HUES48 (cell line): ENCODE measurements around the gene FANCL.
A peak's percentile ranks its signal among the peaks of the same experiment; 100 is the strongest.
"Not testable (repeated sequence)": the region's sequence is repeated elsewhere in the genome, so short reads cannot be mapped to it uniquely, and the experiment has no call there.

Experiments
- H3K27ac ChIP-seq: one replicate; pipeline ENCODE4 v1.7.0; 2013; ENCODE audit warnings: low read depth, low read length, inconsistent platforms
- H3K27me3 ChIP-seq: 2 replicates; pipeline ENCODE4 v1.6.1; 2013; ENCODE audit warnings: mild to moderate bottlenecking, low read length; ENCODE audit not compliant: control insufficient read depth, insufficient read depth
- H3K36me3 ChIP-seq: 2 replicates; pipeline ENCODE4 v1.6.1; 2013; ENCODE audit warnings: low read length; ENCODE audit not compliant: control insufficient read depth, insufficient read depth
- H3K4me1 ChIP-seq: 2 replicates; pipeline ENCODE4 v1.6.1; 2013; ENCODE audit warnings: mild to moderate bottlenecking, low read length; ENCODE audit not compliant: control insufficient read depth, insufficient read depth
- H3K4me3 ChIP-seq: 2 replicates; pipeline ENCODE4 v1.5.1; 2013; ENCODE audit warnings: mild to moderate bottlenecking, low read depth, low read length
- H3K9ac ChIP-seq: 2 replicates; pipeline ENCODE4 v1.6.1; 2013; ENCODE audit warnings: mild to moderate bottlenecking, low read depth, low read length, moderate library complexity
- H3K9me3 ChIP-seq: 2 replicates; pipeline ENCODE4 v1.6.1; 2013; ENCODE audit warnings: low read length; ENCODE audit not compliant: control insufficient read depth, insufficient read depth

The FANCL gene

DNA sequence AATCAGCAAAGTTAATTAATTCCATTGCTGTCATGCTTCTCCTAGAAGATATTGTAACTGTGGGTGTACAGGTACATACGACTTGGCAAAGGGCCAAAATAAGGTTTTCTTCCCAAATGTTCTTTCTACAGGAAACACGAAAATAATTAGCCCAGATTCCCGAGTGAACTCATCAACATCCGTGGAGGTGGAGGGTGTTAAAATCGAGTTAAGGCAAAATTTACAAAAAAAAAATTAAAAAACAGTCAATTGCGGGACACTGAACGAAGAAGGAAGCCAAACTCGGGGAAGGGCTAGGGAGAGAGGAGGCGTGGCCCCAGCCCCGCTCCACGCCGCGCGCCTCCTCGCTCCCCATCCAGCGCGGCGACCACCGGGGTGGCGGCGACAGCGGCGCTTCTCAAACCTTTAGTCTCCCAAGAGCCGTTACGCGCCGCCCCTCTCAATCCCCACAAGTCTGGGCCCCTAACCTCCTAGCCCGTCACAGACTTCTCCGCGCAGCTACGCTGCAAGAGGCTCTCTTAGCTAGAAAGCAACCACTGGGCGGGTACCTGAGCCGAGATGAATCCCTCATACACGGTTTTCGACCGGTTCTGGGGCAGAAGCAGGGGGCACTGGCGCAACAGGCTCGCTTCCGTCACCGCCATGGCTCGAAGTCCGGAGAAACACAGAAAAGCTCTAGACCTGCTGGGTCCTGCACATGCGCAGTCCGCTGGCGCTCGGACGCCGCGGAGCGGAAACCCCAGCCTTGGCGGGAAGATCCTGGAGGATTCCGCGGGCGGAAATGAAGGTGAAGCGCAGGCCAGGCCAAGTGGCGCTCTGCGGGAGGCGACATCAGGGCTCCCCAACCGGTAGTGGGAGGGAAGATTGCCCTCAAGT lies at the start of gene FANCL:
Gene FANCL, minus strand, starts transcription at position 656 of the 876 bp plus-strand sequence. Its CDS starts 12 bp downstream, at position 644.
- no peaks in the 10 kb centered on the region for H3K9me3 ChIP-seq
- H3K9ac ChIP-seq, result peak within 1 kb of the TSS; percentile 91
- H3K4me1 ChIP-seq, result peaks cover 54% of the 10 kb centered on the region
- no peaks in the 10 kb centered on the region for H3K27me3 ChIP-seq
- H3K27ac ChIP-seq, result peak within 1 kb of the TSS; percentile 98
- no peaks in the 10 kb centered on the region for H3K36me3 ChIP-seq
- peak within 1 kb of the TSS; percentile 87 for H3K4me3 ChIP-seq

DNA sequence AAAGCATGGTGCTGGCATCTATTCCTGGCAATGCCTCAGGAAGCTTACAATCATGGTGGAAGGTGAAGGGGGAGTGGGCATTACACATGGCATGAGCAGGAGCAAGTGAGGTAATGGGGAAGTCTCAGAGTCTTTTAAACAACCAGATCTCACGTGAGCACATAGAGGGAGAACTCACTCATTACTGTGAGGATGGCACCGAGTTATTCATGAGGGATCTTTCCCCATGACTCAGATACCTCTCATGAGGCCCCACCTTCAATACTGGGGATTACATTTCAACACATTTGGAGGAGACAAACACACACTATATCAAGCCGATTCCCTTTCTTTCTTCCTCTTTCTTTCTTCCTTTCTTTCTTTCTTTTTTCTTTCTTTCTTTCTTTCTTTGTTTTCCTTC lies 47.9 kb upstream of the FANCL start:
- Histone ChIP-seq H3K4me1 (no peaks in the 10 kb centered on the region), H3K36me3 (no peaks in the 10 kb centered on the region), H3K9me3 (no peaks in the 10 kb centered on the region), H3K9ac (no peak overlapping the region), H3K4me3 (no peak overlapping the region), H3K27ac (no peak overlapping the region), H3K27me3 (no peaks in the 10 kb centered on the region)

DNA sequence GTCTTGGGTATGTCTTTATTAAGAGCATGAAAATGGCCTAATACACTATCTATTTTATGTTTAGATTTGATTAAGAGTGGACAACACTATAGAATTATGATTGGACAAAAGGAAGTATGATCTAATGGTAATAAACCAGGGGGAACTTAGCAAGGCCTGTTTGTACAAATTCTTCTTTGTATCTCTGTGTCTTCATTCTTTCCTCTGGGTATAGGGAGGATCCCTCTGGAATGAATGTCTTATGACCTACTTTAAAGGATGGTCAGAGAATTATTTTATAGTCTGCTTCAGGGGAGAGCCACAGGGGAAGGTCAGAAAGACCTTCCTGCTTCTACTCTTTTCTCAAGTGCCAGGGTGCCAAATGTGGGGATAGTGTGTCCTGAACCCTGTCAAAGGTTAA lies 42.8 kb upstream of the FANCL start:
- Histone ChIP-seq H3K4me1 (no peaks in the 10 kb centered on the region), H3K27me3 (no peaks in the 10 kb centered on the region), H3K27ac (no peak overlapping the region), H3K9ac (no peak overlapping the region), H3K4me3 (no peak overlapping the region), H3K9me3 (no peaks in the 10 kb centered on the region), H3K36me3 (no peaks in the 10 kb centered on the region)

DNA sequence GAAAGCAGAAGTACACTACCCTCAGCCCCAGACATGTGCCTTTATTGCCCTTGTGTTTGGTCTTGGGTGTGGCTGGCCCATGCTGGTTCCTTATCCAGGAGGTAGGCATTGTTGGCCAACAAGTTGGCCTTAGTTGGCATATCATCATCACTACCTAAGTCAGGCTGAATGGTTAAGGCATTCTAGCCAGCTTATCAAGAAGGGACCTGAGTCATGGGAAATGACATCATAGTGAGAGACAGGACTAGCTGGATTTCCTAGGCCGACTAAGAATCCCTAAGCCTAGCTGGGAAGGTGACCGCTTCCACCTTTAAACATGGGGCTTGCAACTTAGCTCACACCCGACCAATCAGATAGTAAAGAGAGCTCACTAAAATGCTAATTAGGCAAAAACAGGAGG lies 34.0 kb upstream of the FANCL start:
- H3K36me3 ChIP-seq, H3K27me3 ChIP-seq, H3K4me1 ChIP-seq, H3K9ac ChIP-seq, H3K4me3 ChIP-seq, H3K9me3 ChIP-seq, H3K27ac ChIP-seq: not testable (repeated sequence)

DNA sequence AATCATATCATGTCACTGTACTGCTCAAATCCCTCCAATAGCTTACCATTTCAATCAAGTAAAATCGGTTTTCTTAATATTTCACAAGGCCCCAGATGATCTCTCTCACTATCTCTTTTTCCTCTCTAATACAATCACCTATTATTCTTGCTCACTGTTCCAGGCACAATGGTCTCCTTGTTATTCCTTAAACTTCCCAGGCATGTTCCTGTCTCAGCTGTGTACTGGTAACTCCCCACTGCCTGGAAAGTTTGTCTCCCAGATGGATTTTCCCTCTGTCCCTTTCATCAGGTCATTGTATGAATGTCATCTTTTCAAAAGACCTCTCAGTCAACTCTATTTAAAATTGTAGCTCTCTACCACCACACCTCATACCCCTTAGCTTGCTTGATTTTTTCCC lies 30.7 kb upstream of the FANCL start:
- Histone ChIP-seq H3K27ac (no peak overlapping the region), H3K9ac (no peak overlapping the region), H3K27me3 (no peaks in the 10 kb centered on the region), H3K4me1 (no peaks in the 10 kb centered on the region), H3K36me3 (no peaks in the 10 kb centered on the region), H3K9me3 (no peaks in the 10 kb centered on the region), H3K4me3 (no peak overlapping the region)

DNA sequence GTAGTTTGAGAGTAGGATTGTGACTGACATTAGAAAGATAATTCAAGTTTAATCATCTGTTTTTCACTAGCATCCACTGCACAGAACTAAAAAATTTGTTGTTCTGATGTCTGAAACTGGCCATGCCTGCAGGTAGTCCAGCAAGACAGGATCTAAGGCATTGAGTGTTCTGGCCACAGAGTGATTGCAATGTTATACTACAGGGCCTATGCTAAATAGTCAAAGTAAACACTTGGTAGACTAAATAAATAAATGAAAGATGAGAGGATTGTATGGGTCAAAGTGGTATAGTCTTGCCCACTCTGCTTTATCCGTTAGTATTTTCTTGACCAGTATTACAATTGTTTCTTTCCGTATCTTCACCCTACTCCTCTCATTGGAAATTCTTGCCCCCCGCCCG lies 27.6 kb upstream of the FANCL start:
- no peak overlapping the region for H3K9ac ChIP-seq
- H3K27ac ChIP-seq, result no peak overlapping the region
- no peak overlapping the region for H3K4me3 ChIP-seq

DNA sequence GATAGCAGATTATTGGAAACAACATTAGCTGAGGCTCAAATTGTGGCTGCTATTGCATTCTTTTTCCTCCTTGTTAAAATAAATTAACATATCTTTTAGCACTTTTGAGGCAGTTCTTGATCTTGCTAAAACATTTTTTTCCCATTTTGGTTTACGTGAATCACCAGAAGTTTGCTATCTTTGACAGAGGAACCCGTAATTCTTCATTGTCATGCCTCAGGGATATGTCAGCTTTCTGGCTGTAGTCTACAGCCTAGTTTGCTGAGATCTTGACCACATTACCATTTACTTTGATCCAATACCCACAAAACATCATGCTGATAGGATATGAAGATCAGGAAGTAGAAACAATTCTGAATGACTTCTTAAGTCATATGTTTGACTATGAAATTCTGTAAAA lies 25.1 kb upstream of the FANCL start:
- Histone ChIP-seq H3K9ac (no peak overlapping the region), H3K9me3 (no peaks in the 10 kb centered on the region), H3K4me1 (no peaks in the 10 kb centered on the region), H3K27me3 (no peaks in the 10 kb centered on the region), H3K36me3 (no peaks in the 10 kb centered on the region), H3K27ac (no peak overlapping the region), H3K4me3 (no peak overlapping the region)

More for the DNA sequence above, 27.6 kb upstream of the FANCL start:
- no peaks in the 10 kb centered on the region for H3K36me3 ChIP-seq
- no peaks in the 10 kb centered on the region for H3K9me3 ChIP-seq
- H3K4me1 ChIP-seq, result no peaks in the 10 kb centered on the region
- H3K27me3 ChIP-seq, result no peaks in the 10 kb centered on the region

DNA sequence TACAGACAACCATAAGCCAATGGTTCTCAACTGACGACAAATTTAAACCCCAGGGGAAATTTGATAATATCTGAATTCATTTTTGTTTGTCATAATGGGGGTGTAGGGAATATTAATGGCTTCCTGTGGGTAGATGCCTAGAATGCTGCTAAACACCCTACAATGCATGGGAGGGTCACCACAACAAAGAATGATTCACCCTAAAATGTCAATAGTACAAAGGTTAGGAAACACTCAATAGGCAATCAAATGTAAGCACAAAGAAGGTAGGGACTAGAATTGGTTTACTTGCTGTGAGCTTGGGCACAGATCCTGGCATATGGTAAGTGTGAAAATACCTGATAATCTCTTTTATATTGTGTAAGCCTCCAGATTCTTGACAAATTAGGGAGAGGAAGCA lies 20.1 kb upstream of the FANCL start:
- Histone ChIP-seq H3K4me3 (no peak overlapping the region), H3K4me1 (no peaks in the 10 kb centered on the region), H3K9ac (no peak overlapping the region), H3K9me3 (no peaks in the 10 kb centered on the region), H3K27me3 (no peaks in the 10 kb centered on the region), H3K36me3 (no peaks in the 10 kb centered on the region), H3K27ac (no peak overlapping the region)

DNA sequence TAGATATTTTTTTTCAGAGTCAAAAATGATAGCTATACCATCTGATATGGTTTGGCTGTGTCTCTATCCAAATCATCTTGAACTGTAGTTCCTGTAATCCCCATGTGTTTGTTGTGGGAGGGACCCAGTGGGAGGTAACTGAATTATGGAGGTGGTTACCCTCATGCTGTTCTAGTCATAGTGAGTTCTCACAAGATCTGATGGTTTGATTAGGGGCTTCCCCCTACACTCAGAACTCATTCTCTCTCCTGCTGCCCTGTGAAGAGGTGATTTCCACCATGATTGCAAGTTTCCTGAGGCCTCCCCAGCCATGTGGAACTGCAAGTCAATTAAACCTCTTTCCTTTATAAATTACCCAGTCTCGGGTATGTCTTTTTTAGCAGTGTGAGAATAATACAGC lies 17.3 kb upstream of the FANCL start:
- H3K36me3 ChIP-seq, H3K9ac ChIP-seq, H3K9me3 ChIP-seq, H3K27me3 ChIP-seq, H3K4me1 ChIP-seq, H3K27ac ChIP-seq, H3K4me3 ChIP-seq: not testable (repeated sequence)

DNA sequence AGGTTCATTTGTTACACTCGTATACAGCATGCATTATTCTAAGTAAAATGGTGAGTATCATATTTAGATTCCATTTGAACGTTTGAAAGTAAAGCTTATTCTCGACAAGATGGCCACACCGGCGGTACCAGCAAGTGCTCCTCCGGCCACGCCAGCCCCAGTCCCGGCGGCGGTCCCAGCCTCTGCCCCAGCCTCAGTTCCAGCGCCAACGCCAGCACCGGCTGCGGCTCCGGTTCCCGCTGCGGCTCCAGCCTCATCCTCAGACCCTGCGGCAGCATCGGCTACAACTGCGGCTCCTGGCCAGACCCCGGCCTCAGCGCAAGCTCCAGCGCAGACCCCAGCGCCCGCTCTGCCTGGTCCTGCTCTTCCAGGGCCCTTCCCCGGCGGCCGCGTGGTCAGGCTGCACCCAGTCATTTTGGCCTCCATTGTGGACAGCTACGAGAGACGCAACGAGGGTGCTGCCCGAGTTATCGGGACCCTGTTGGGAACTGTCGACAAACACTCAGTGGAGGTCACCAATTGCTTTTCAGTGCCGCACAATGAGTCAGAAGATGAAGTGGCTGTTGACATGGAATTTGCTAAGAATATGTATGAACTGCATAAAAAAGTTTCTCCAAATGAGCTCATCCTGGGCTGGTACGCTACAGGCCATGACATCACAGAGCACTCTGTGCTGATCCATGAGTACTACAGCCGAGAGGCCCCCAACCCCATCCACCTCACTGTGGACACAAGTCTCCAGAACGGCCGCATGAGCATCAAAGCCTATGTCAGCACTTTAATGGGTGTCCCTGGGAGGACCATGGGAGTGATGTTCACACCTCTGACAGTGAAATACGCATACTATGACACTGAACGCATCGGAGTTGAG lies 10.4 kb upstream of the FANCL start:
- not testable (repeated sequence) for H3K36me3 ChIP-seq, H3K4me1 ChIP-seq, H3K9me3 ChIP-seq, H3K27ac ChIP-seq, H3K27me3 ChIP-seq, H3K9ac ChIP-seq, H3K4me3 ChIP-seq

DNA sequence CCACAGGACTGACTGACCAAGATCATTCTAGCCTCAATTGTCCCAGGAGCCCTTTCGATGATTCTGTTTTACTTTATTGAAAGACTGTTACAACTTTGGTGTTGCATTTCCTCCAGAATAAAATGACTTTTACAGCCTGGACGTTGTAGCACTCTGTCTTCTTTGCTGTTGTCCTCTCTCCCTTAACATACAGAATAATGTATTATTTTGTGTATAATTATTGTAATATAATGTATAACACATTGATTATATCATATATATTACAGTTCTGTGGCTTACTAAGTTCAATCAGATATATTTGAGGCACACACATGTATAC lies 380 bp upstream of the FANCL start:
- H3K36me3 ChIP-seq, result no peaks in the 10 kb centered on the region
- H3K27me3 ChIP-seq, result no peaks in the 10 kb centered on the region
- H3K4me1 ChIP-seq, result peaks cover 49% of the 10 kb centered on the region
- no peaks in the 10 kb centered on the region for H3K9me3 ChIP-seq
- peak overlapping the region; percentile 15; the same call in 1 of the 2 replicates for H3K9ac ChIP-seq
- peak overlapping the region; percentile 98 for H3K27ac ChIP-seq
- peak overlapping the region; percentile 87 for H3K4me3 ChIP-seq
